Uterus (tissue), 2 donors: Measurements from ENCODE around the gene PPP2R5B.

Experiments used
- CTCF ChIP-seq, 4 experiments: fragments of 200-600 bp in 2 of 4; fragments of 450-650 bp in 2 of 4; sonication (generic) in 2 of 4; IDR thresholded peaks; one replicate each; pipeline ENCODE4 v1.5.1; 2016 to 2019; ENCODE audit warnings: antibody characterized with exemption in 4 of 4, mild to moderate bottlenecking in 2 of 4, moderate library complexity in 1 of 4
- POLR2A ChIP-seq, 2 donors: fragments of 450-650 bp; IDR thresholded peaks; one replicate each; pipeline ENCODE4 v1.6.1; 2016; ENCODE audit warnings: antibody characterized with exemption in 2 of 2, mild to moderate bottlenecking in 1 of 2, moderate library complexity in 1 of 2

GRCh38 chr11:64891880-64892279 lies 32.6 kb upstream of the PPP2R5B start:
- TF ChIP-seq CTCF (IDR thresholded peaks at IDR 0.05): no peak
- no peak for TF ChIP-seq POLR2A (IDR thresholded peaks at IDR 0.05)
